A549 (cell line): ENCODE measurements around the gene FAM227B.
"Not testable (repeated sequence)": the region's sequence is repeated elsewhere in the genome, so short reads cannot be mapped to it uniquely, and the experiment has no call there.

Experiments
- CBX2 ChIP-seq: fragments of 200-600 bp; sonication (generic); IDR thresholded peaks from 2 replicates; pipeline ENCODE4 v1.6.1; 2016; ENCODE audit warnings: low read depth, mild to moderate bottlenecking, borderline replicate concordance
- CEBPB ChIP-seq, 2 experiments: fragments of >200 bp in 1 of 2; sonication (Bioruptor Twin) in 1 of 2; formaldehyde crosslinking in 1 of 2; IDR thresholded peaks; 2 replicates each; pipeline ENCODE4 v1.6.1; 2012 to 2016
- EP300 ChIP-seq, 2 experiments: fragments of >200 bp; sonication (Bioruptor Twin); formaldehyde crosslinking; IDR thresholded peaks; 2 replicates in 1 of 2; 3 replicates in 1 of 2; pipeline ENCODE4 v1.6.1; 2016 to 2017
- FOSL2 ChIP-seq, 2 experiments: fragments of 450-650 bp in 1 of 2; fragments of >200 bp in 1 of 2; sonication (Bioruptor Twin) in 1 of 2; formaldehyde crosslinking; IDR thresholded peaks; 2 replicates each; pipeline versions ENCODE4 v1.5.0 to v1.6.1; 2016 to 2020; ENCODE audit warnings: mild to moderate bottlenecking in 1 of 2, moderate library complexity in 1 of 2
- JUN ChIP-seq, 2 experiments: fragments of >200 bp; sonication (Bioruptor Twin); formaldehyde crosslinking; IDR thresholded peaks; 2 replicates in 1 of 2; 3 replicates in 1 of 2; pipeline ENCODE4 v1.6.1; 2016 to 2017
- MAFK ChIP-seq: fragments of 450-650 bp; IDR thresholded peaks from 2 replicates; pipeline ENCODE4 v1.6.1; 2014; ENCODE audit not compliant: partially characterized antibody
- MYC ChIP-seq: IDR thresholded peaks from 2 replicates; pipeline ENCODE4 v1.6.1; 2012; ENCODE audit warnings: mild to moderate bottlenecking, inconsistent platforms, low read length, improper control_type of control experiment, borderline replicate concordance
- NFE2L2 ChIP-seq: fragments of 150-350 bp; conservative IDR thresholded peaks from 2 replicates; pipeline ENCODE4 v1.6.1; 2014; ENCODE audit warnings: low read length
- PHF8 ChIP-seq: fragments of 200-600 bp; sonication (generic); IDR thresholded peaks from 2 replicates; pipeline ENCODE4 v1.6.1; 2016; ENCODE audit warnings: low read depth, mild to moderate bottlenecking, antibody characterized with exemption, moderate library complexity, borderline replicate concordance
- POLR2A ChIP-seq: IDR thresholded peaks from 2 replicates; pipeline ENCODE4 v1.6.1; 2012; ENCODE audit warnings: mild to moderate bottlenecking, low read length
- POLR2AphosphoS2 ChIP-seq: conservative IDR thresholded peaks from 2 replicates; pipeline ENCODE4 v1.6.1; 2012; ENCODE audit warnings: low read length, improper control_type of control experiment, inconsistent platforms
- TF ChIP-seq, protein P1 (sequence below): fragments of >200 bp; sonication (Bioruptor Twin); formaldehyde crosslinking; IDR thresholded peaks from 3 replicates; pipeline ENCODE4 v1.5.1; 2016
- TF ChIP-seq, protein P2 (sequence below): fragments of 200-600 bp; sonication (generic); IDR thresholded peaks from 2 replicates; pipeline ENCODE4 v1.6.1; 2016; ENCODE audit warnings: antibody characterized with exemption, mild to moderate bottlenecking, moderate library complexity

DNA sequence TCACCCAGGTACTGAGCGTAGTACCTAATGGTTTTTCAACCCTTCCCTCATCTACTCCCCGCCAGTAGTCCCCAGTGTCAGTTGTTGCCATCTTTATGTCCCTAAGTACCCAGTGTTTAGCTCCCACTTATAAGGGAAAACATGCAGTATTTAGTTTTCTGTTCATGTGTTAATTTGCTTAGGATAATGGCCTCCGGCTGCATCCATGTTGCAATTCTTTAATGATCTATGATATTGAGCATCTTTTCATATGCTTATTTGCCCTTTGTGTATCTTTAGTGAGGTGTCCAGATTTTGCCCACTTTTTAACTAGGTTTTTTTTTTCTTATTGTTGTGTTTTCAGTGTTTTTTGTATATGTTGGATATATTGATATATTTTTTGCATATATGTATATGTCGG is 142.6 kb downstream of the FAM227B start:
- TF ChIP-seq, protein P1, sequence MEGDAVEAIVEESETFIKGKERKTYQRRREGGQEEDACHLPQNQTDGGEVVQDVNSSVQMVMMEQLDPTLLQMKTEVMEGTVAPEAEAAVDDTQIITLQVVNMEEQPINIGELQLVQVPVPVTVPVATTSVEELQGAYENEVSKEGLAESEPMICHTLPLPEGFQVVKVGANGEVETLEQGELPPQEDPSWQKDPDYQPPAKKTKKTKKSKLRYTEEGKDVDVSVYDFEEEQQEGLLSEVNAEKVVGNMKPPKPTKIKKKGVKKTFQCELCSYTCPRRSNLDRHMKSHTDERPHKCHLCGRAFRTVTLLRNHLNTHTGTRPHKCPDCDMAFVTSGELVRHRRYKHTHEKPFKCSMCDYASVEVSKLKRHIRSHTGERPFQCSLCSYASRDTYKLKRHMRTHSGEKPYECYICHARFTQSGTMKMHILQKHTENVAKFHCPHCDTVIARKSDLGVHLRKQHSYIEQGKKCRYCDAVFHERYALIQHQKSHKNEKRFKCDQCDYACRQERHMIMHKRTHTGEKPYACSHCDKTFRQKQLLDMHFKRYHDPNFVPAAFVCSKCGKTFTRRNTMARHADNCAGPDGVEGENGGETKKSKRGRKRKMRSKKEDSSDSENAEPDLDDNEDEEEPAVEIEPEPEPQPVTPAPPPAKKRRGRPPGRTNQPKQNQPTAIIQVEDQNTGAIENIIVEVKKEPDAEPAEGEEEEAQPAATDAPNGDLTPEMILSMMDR: not testable (repeated sequence)
- not testable (repeated sequence) for TF ChIP-seq POLR2AphosphoS2; PHF8; JUN (IDR thresholded peaks at IDR 0.05); EP300 (IDR thresholded peaks at IDR 0.05); POLR2A; FOSL2 (IDR thresholded peaks at IDR 0.05); FOSL2 (CRISPR knock-in tag; IDR thresholded peaks at IDR 0.05); MYC; MAFK; CBX2; NFE2L2; CEBPB (IDR thresholded peaks at IDR 0.05)
- TF ChIP-seq, protein P2, sequence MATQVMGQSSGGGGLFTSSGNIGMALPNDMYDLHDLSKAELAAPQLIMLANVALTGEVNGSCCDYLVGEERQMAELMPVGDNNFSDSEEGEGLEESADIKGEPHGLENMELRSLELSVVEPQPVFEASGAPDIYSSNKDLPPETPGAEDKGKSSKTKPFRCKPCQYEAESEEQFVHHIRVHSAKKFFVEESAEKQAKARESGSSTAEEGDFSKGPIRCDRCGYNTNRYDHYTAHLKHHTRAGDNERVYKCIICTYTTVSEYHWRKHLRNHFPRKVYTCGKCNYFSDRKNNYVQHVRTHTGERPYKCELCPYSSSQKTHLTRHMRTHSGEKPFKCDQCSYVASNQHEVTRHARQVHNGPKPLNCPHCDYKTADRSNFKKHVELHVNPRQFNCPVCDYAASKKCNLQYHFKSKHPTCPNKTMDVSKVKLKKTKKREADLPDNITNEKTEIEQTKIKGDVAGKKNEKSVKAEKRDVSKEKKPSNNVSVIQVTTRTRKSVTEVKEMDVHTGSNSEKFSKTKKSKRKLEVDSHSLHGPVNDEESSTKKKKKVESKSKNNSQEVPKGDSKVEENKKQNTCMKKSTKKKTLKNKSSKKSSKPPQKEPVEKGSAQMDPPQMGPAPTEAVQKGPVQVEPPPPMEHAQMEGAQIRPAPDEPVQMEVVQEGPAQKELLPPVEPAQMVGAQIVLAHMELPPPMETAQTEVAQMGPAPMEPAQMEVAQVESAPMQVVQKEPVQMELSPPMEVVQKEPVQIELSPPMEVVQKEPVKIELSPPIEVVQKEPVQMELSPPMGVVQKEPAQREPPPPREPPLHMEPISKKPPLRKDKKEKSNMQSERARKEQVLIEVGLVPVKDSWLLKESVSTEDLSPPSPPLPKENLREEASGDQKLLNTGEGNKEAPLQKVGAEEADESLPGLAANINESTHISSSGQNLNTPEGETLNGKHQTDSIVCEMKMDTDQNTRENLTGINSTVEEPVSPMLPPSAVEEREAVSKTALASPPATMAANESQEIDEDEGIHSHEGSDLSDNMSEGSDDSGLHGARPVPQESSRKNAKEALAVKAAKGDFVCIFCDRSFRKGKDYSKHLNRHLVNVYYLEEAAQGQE: not testable (repeated sequence)
